RWPE1 (cell line): ENCODE results near the gene RNF166.

Experiments
- CTCF ChIA-PET: fragments of 350-600 bp; sonication (Branson Sonifier 250); formaldehyde crosslinking; extraction: SDS; loops from one replicate; lab custom pipeline; 2021; lab: Yijun Ruan, JAX
- POLR2A ChIA-PET: fragments of 400-600 bp; formaldehyde crosslinking; extraction: SDS; loops from one replicate; lab custom pipeline; 2020; ENCODE audit warnings: antibody characterized with exemption; ENCODE audit not compliant: low non-redundant PET; lab: Yijun Ruan, JAX
- DNase-seq: peaks from one replicate; pipeline ENCODE4 v3.0.0; 2012; ENCODE audit warnings: low spot score
- H3K27ac ChIP-seq: fragments of 450-650 bp; 2 replicates; pipeline ENCODE4 v1.5.1; 2017
- CTCF ChIP-seq: fragments of 450-650 bp; conservative IDR thresholded peaks from 2 replicates; pipeline ENCODE4 v1.5.1; 2017; ENCODE audit warnings: low read depth, mild to moderate bottlenecking

Gene RNF166

GRCh38 chr16:88695753-88696152 lies 10.5 kb downstream of the RNF166 start:
- no peak for TF ChIP-seq CTCF
- ChIA-PET POLR2A (no interaction called here), CTCF (no interaction called here)
- DNase-seq: no peak
- no peak overlapping the region for H3K27ac ChIP-seq

GRCh38 chr16:88695218-88695617 lies 11.0 kb downstream of the RNF166 start:
- no peak for TF ChIP-seq CTCF
- DNase-seq: no peak
- H3K27ac ChIP-seq: no peak overlapping the region
- POLR2A ChIA-PET: no interaction called here
- CTCF ChIA-PET: no interaction called here

- ChIA-PET CTCF (interaction anchor here (0.6 kb wide), 1 partner anchor 9 kb away, joined by 3 read pairs; no protein-coding TSS in a partner anchor), POLR2A (no interaction called here)
- DNase-seq: no peak
- no peak for TF ChIP-seq CTCF
- H3K27ac ChIP-seq: no peak overlapping the region
These were observed 11.8 kb downstream of the RNF166 start for GRCh38 chr16:88694221-88695087.

GRCh38 chr16:88693420-88694177 lies 12.6 kb downstream of the RNF166 start:
- H3K27ac ChIP-seq: no peak overlapping the region
- no peak for TF ChIP-seq CTCF
- no peak for DNase-seq
- POLR2A ChIA-PET: no interaction called here
- CTCF ChIA-PET: no interaction called here

GRCh38 chr16:88692861-88693260 lies 13.3 kb downstream of the RNF166 start:
- H3K27ac ChIP-seq: no peak overlapping the region
- no peak for DNase-seq
- CTCF ChIA-PET: no interaction called here
- TF ChIP-seq CTCF: no peak
- POLR2A ChIA-PET: no interaction called here

- TF ChIP-seq CTCF: no peak
- POLR2A ChIA-PET: no interaction called here
- no peak overlapping the region for H3K27ac ChIP-seq
- CTCF ChIA-PET: no interaction called here
- DNase-seq: no peak
These were observed 14.2 kb downstream of the RNF166 start for GRCh38 chr16:88691924-88692560.
